Karpas-422 (cell line): ENCODE data around the gene PAFAH1B2. TPM values are rescaled to one million over a fixed set of nuclear protein-coding genes. Genes with fewer than 3 reads are reported as not detected.

Source experiments
- DNase-seq: peaks from one replicate; pipeline ENCODE4 v3.0.0-alpha.2; 2015
- H2AFZ ChIP-seq: fragments of 200-600 bp; sonication (generic); 2 replicates; pipeline ENCODE4 v1.6.1; 2014; ENCODE audit warnings: antibody characterized with exemption, low read length, mixed read lengths
- H3K27ac ChIP-seq: fragments of 200-600 bp; sonication (generic); 2 replicates; pipeline ENCODE4 v1.5.1; 2014; ENCODE audit warnings: mild to moderate bottlenecking, low read length, moderate library complexity
- H3K27me3 ChIP-seq: fragments of 200-600 bp; sonication (generic); 2 replicates; pipeline ENCODE4 v1.6.1; 2014; ENCODE audit warnings: low read length, mixed read lengths
- H3K36me3 ChIP-seq: fragments of 200-600 bp; sonication (generic); 2 replicates; pipeline ENCODE4 v1.6.1; 2014; ENCODE audit warnings: low read length, mixed read lengths; ENCODE audit not compliant: insufficient read depth
- H3K4me1 ChIP-seq: fragments of 200-600 bp; sonication (generic); 2 replicates; pipeline ENCODE4 v1.6.1; 2014; ENCODE audit warnings: mild to moderate bottlenecking, low read length, mixed read lengths
- H3K4me2 ChIP-seq: fragments of 200-600 bp; sonication (generic); 2 replicates; pipeline ENCODE4 v1.6.1; 2014; ENCODE audit warnings: low read length, low read depth, mild to moderate bottlenecking; ENCODE audit not compliant: poor library complexity, severe bottlenecking
- H3K4me3 ChIP-seq: fragments of 200-600 bp; sonication (generic); 2 replicates; pipeline ENCODE4 v1.5.1; 2014; ENCODE audit warnings: mild to moderate bottlenecking, antibody characterized with exemption, low read length, mixed read lengths
- H3K79me2 ChIP-seq: fragments of 200-600 bp; sonication (generic); 2 replicates; pipeline ENCODE4 v1.6.1; 2014; ENCODE audit warnings: mild to moderate bottlenecking, low read length, mixed read lengths
- H3K9ac ChIP-seq: fragments of 200-600 bp; sonication (generic); 2 replicates; pipeline ENCODE4 v1.6.0; 2014; ENCODE audit warnings: low read length
- H3K9me2 ChIP-seq: fragments of 200-600 bp; sonication (generic), shearing (Covaris generic); replicated peaks from 2 replicates; pipeline ENCODE4 v1.6.0; 2014; ENCODE audit warnings: mild to moderate bottlenecking, low read length, moderate library complexity; ENCODE audit not compliant: insufficient read depth
- H3K9me3 ChIP-seq: fragments of 300-700, 200-600 bp; sonication (generic); 2 replicates; pipeline ENCODE4 v1.6.1; 2014; ENCODE audit warnings: low read length, mixed read lengths
- H4K20me1 ChIP-seq: fragments of 200-600 bp; sonication (generic); 2 replicates; pipeline ENCODE4 v1.6.1; 2014; ENCODE audit warnings: mild to moderate bottlenecking, antibody characterized with exemption, low read length, low read depth; ENCODE audit not compliant: insufficient read depth
- total RNA-seq: library from RNA; depleted of rRNA; stranded (reverse); fragments of >200 nt; shearing (Covaris generic); gene quantifications from 2 replicates; pipeline ENCODE4 v1.2.3, GENCODE V29; 2014; ENCODE audit warnings: low replicate concordance

PAFAH1B2 gene
- total RNA-seq, 1 experiment from 2014 or later = 20.6 TPM

GRCh38 chr11:117185736-117186430 lies 41.8 kb downstream of the PAFAH1B2 start:
- no peaks in the 10 kb centered on the region for H4K20me1 ChIP-seq
- no peak overlapping the region for H3K4me3 ChIP-seq
- peak; percentile 74 for DNase-seq
- H3K9ac ChIP-seq = peak overlapping the region; percentile 28
- peaks cover 35% of the 10 kb centered on the region for H3K4me1 ChIP-seq
- H3K27me3 ChIP-seq = no peaks in the 10 kb centered on the region
- no peaks in the 10 kb centered on the region for H3K79me2 ChIP-seq
- H3K27ac ChIP-seq = peak overlapping the region; percentile 80
- no peaks in the 10 kb centered on the region for H3K36me3 ChIP-seq
- no peaks in the 10 kb centered on the region for H3K9me2 ChIP-seq
- no peak overlapping the region for H2AFZ ChIP-seq
- no peak overlapping the region for H3K4me2 ChIP-seq
- no peaks in the 10 kb centered on the region for H3K9me3 ChIP-seq

GRCh38 chr11:117186431-117186761 lies 42.3 kb downstream of the PAFAH1B2 start:
- Histone ChIP-seq H3K4me1 (peaks cover 32% of the 10 kb centered on the region), H3K27ac (peak overlapping the region; percentile 80), H3K4me2 (no peak overlapping the region), H3K9ac (peak overlapping the region; percentile 28; the same call in 1 of the 2 replicates), H3K9me2 (no peaks in the 10 kb centered on the region), H3K9me3 (no peaks in the 10 kb centered on the region), H3K4me3 (no peak overlapping the region), H2AFZ (no peak overlapping the region), H3K27me3 (no peaks in the 10 kb centered on the region), H3K36me3 (no peaks in the 10 kb centered on the region), H4K20me1 (no peaks in the 10 kb centered on the region), H3K79me2 (no peaks in the 10 kb centered on the region)
- DNase-seq = no peak

DNA sequence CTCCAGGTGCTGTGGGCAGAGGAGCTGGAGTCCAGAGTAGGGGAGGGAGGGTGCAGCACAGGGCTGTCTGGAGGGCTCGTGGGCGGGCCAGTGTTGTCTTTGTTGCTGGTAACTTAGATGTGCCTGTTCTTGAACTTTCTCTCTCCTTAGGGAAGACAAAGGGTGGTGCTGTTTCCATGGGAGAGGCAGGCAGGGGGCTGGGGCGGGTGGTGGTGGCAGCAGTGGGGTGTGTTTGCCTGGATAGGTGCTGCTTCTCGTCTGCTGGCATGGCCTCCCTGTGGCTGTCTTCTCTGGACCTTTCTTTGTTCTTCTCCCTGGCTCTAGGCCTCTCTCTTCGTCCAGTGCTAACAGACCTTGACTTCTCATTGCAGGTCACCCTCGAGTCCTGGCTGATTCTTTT lies 42.9 kb downstream of the PAFAH1B2 start:
- Histone ChIP-seq H3K9ac (no peak overlapping the region), H2AFZ (no peak overlapping the region), H3K9me2 (no peaks in the 10 kb centered on the region), H3K4me2 (no peak overlapping the region), H3K79me2 (no peaks in the 10 kb centered on the region), H3K4me1 (peaks cover 32% of the 10 kb centered on the region), H3K27ac (no peak overlapping the region), H3K27me3 (no peaks in the 10 kb centered on the region), H4K20me1 (no peaks in the 10 kb centered on the region), H3K36me3 (no peaks in the 10 kb centered on the region), H3K4me3 (no peak overlapping the region), H3K9me3 (no peaks in the 10 kb centered on the region)
- no peak for DNase-seq

DNA sequence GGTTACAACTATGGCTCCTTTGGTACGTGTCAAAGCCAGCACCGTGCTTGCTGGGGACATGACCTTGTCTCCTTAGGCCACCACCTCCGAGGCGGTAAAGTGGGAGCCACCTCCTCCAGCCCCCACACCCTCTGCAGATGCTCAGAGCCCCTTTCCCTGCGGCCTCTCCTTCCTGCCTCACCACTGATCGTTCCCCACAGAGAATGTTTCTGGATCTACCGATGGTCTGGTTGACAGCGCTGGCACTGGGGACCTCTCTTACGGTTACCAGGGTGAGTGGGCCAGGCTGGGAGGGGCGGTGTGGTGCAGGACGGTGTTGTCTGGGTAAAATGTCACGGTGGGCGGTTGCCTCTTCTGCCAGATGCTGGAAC lies 43.3 kb downstream of the PAFAH1B2 start:
- no peaks in the 10 kb centered on the region for H3K9me3 ChIP-seq
- no peaks in the 10 kb centered on the region for H3K27me3 ChIP-seq
- no peak for DNase-seq
- H4K20me1 ChIP-seq = no peaks in the 10 kb centered on the region
- H3K36me3 ChIP-seq = no peaks in the 10 kb centered on the region
- H3K4me3 ChIP-seq = no peak overlapping the region
- H3K9me2 ChIP-seq = no peaks in the 10 kb centered on the region
- peaks cover 32% of the 10 kb centered on the region for H3K4me1 ChIP-seq
- no peak overlapping the region for H3K9ac ChIP-seq
- no peaks in the 10 kb centered on the region for H3K79me2 ChIP-seq
- H3K27ac ChIP-seq = no peak overlapping the region
- H2AFZ ChIP-seq = no peak overlapping the region
- H3K4me2 ChIP-seq = no peak overlapping the region

- Histone ChIP-seq H3K36me3 (no peaks in the 10 kb centered on the region), H3K27ac (no peak overlapping the region), H3K4me3 (no peak overlapping the region), H3K27me3 (no peaks in the 10 kb centered on the region), H3K4me1 (peaks cover 32% of the 10 kb centered on the region), H3K9ac (no peak overlapping the region), H2AFZ (no peak overlapping the region), H3K4me2 (no peak overlapping the region), H3K79me2 (no peaks in the 10 kb centered on the region), H3K9me2 (no peaks in the 10 kb centered on the region), H4K20me1 (no peaks in the 10 kb centered on the region), H3K9me3 (no peaks in the 10 kb centered on the region)
- DNase-seq = no peak
These were observed 43.9 kb downstream of the PAFAH1B2 start for GRCh38 chr11:117187799-117188481.

- Histone ChIP-seq H3K9ac (no peak overlapping the region), H3K9me2 (no peaks in the 10 kb centered on the region), H3K4me3 (no peak overlapping the region), H3K36me3 (no peaks in the 10 kb centered on the region), H2AFZ (no peak overlapping the region), H4K20me1 (no peaks in the 10 kb centered on the region), H3K27ac (no peak overlapping the region), H3K4me1 (peaks cover 32% of the 10 kb centered on the region), H3K27me3 (no peaks in the 10 kb centered on the region), H3K79me2 (no peaks in the 10 kb centered on the region), H3K4me2 (no peak overlapping the region), H3K9me3 (no peaks in the 10 kb centered on the region)
- DNase-seq = no peak
These were observed 44.6 kb downstream of the PAFAH1B2 start for GRCh38 chr11:117188620-117189081.

- Histone ChIP-seq H3K27ac (peak overlapping the region; percentile 72), H3K4me1 (peaks cover 32% of the 10 kb centered on the region), H3K36me3 (no peaks in the 10 kb centered on the region), H3K27me3 (no peaks in the 10 kb centered on the region), H3K9ac (peak overlapping the region; percentile 68), H3K9me3 (no peaks in the 10 kb centered on the region), H3K79me2 (no peaks in the 10 kb centered on the region), H2AFZ (no peak overlapping the region), H3K9me2 (no peaks in the 10 kb centered on the region), H4K20me1 (no peaks in the 10 kb centered on the region), H3K4me2 (peak overlapping the region; percentile 57), H3K4me3 (peak overlapping the region; percentile 36; the same call in 1 of the 2 replicates)
- DNase-seq = peak; percentile 90
These were observed 45.3 kb downstream of the PAFAH1B2 start for GRCh38 chr11:117189191-117189940.

DNA sequence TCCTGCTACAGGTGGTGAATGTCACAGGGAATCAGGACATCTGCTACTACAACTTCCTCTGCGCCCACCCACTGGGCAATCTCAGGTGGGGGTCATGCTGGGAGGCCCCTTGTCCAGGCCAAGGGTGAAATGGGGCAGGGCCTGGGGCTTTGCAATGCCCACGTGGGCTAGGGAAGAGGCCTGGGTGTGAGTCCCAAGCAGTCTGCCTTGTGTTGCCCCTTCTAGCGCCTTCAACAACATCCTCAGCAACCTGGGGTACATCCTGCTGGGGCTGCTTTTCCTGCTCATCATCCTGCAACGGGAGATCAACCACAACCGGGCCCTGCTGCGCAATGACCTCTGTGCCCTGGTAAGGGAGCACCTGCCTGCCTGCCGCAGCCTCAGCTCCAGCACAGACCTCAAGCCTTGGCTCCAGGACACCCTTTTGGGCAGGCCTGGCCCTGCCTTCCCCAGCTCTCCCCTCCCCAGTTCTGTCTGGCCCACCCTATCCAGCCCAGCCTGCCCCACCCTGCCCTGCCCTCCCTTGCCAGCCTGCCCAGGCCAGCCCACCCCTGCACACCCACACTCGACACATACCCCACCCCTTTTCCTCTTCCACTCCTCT lies 46.0 kb downstream of the PAFAH1B2 start:
- H3K4me2 ChIP-seq = peak overlapping the region; percentile 57
- no peak for DNase-seq
- peak overlapping the region; percentile 68 for H3K9ac ChIP-seq
- H3K27me3 ChIP-seq = no peaks in the 10 kb centered on the region
- H2AFZ ChIP-seq = no peak overlapping the region
- H3K79me2 ChIP-seq = no peaks in the 10 kb centered on the region
- H3K27ac ChIP-seq = peak overlapping the region; percentile 72
- no peaks in the 10 kb centered on the region for H3K9me3 ChIP-seq
- H3K36me3 ChIP-seq = no peaks in the 10 kb centered on the region
- no peaks in the 10 kb centered on the region for H3K9me2 ChIP-seq
- H3K4me3 ChIP-seq = peak overlapping the region; percentile 36; the same call in 1 of the 2 replicates
- H3K4me1 ChIP-seq = peaks cover 32% of the 10 kb centered on the region
- H4K20me1 ChIP-seq = no peaks in the 10 kb centered on the region
